ENCODE results near the gene OSBP. TPM values are rescaled to one million over a fixed set of nuclear protein-coding genes. Genes with fewer than 3 reads are reported as not detected.

Gene OSBP
- polyA plus RNA-seq, 1 donor from 2014 or later: 24.4 TPM

DNA sequence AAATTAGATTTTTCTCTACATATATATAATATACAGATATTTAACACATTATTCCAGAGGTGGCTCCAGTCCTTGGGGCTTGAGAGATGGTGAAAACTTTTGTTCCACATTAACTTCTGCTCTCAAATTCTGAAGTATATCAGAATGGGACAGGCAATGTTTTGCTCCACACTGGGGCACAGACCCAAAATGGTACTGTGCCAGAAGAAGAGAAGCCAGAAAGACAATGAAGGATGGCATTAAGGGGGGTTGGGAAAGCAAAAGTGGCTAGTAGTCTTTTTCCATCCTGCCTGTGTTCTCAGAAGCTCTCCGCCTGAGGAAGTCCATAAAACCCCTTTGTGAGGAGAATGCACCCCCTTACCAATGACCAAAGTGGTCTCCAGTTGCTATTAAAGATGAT is 40.1 kb downstream of the OSBP start:
- H3K27me3 ChIP-seq (ENCODE audit: insufficient read depth, low read depth, low read length): no peaks in the 10 kb centered on the region
- H3F3A ChIP-seq (ENCODE audit: insufficient read depth, low read length, poor library complexity, severe bottlenecking): no peaks in the 10 kb centered on the region
- H3K9me2 ChIP-seq (ENCODE audit: insufficient read depth, low read length): no peaks in the 10 kb centered on the region
- no peaks in the 10 kb centered on the region for H4K20me1 ChIP-seq (ENCODE audit: insufficient read depth)
- H3K36me3 ChIP-seq (ENCODE audit: insufficient read depth, low read length): peaks cover 8% of the 10 kb centered on the region
- TF ChIP-seq TAF1 (IDR thresholded peaks at IDR 0.05; ENCODE audit: low read depth) (no peak), MXI1 (conservative IDR thresholded peaks at IDR 0.05; ENCODE audit: poor library complexity, severe bottlenecking) (no peak), POLR2AphosphoS5 (IDR thresholded peaks at IDR 0.05) (no peak), SMC3 (conservative IDR thresholded peaks at IDR 0.05; ENCODE audit: poor library complexity) (no peak), EZH2 (IDR thresholded peaks at IDR 0.05; ENCODE audit: borderline replicate concordance, insufficient read depth, low read length, poor library complexity, severe bottlenecking) (no peak), RAD21 (conservative IDR thresholded peaks at IDR 0.05) (no peak), EP300 (conservative IDR thresholded peaks at IDR 0.05; ENCODE audit: poor library complexity, severe bottlenecking) (no peak)
- TF ChIP-seq, protein P1, sequence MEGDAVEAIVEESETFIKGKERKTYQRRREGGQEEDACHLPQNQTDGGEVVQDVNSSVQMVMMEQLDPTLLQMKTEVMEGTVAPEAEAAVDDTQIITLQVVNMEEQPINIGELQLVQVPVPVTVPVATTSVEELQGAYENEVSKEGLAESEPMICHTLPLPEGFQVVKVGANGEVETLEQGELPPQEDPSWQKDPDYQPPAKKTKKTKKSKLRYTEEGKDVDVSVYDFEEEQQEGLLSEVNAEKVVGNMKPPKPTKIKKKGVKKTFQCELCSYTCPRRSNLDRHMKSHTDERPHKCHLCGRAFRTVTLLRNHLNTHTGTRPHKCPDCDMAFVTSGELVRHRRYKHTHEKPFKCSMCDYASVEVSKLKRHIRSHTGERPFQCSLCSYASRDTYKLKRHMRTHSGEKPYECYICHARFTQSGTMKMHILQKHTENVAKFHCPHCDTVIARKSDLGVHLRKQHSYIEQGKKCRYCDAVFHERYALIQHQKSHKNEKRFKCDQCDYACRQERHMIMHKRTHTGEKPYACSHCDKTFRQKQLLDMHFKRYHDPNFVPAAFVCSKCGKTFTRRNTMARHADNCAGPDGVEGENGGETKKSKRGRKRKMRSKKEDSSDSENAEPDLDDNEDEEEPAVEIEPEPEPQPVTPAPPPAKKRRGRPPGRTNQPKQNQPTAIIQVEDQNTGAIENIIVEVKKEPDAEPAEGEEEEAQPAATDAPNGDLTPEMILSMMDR (IDR thresholded peaks at IDR 0.05; ENCODE audit: poor library complexity, severe bottlenecking): no peak
- TF ChIP-seq, protein P2, sequence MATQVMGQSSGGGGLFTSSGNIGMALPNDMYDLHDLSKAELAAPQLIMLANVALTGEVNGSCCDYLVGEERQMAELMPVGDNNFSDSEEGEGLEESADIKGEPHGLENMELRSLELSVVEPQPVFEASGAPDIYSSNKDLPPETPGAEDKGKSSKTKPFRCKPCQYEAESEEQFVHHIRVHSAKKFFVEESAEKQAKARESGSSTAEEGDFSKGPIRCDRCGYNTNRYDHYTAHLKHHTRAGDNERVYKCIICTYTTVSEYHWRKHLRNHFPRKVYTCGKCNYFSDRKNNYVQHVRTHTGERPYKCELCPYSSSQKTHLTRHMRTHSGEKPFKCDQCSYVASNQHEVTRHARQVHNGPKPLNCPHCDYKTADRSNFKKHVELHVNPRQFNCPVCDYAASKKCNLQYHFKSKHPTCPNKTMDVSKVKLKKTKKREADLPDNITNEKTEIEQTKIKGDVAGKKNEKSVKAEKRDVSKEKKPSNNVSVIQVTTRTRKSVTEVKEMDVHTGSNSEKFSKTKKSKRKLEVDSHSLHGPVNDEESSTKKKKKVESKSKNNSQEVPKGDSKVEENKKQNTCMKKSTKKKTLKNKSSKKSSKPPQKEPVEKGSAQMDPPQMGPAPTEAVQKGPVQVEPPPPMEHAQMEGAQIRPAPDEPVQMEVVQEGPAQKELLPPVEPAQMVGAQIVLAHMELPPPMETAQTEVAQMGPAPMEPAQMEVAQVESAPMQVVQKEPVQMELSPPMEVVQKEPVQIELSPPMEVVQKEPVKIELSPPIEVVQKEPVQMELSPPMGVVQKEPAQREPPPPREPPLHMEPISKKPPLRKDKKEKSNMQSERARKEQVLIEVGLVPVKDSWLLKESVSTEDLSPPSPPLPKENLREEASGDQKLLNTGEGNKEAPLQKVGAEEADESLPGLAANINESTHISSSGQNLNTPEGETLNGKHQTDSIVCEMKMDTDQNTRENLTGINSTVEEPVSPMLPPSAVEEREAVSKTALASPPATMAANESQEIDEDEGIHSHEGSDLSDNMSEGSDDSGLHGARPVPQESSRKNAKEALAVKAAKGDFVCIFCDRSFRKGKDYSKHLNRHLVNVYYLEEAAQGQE (IDR thresholded peaks at IDR 0.05; ENCODE audit: borderline replicate concordance): no peak
- H3K4me3 ChIP-seq (ENCODE audit: low read length): no peak overlapping the region
- no peak overlapping the region for H3K4me2 ChIP-seq (ENCODE audit: low read length)
- H3K79me2 ChIP-seq (replicated peaks; ENCODE audit: insufficient read depth, low read length): no peaks in the 10 kb centered on the region
- H3K9me3 ChIP-seq (ENCODE audit: low read length): no peaks in the 10 kb centered on the region
- H3K9ac ChIP-seq (ENCODE audit: low read length): no peak overlapping the region
- no peak overlapping the region for H2AFZ ChIP-seq (ENCODE audit: low read depth, low read length)
- no peak overlapping the region for H3K27ac ChIP-seq (ENCODE audit: low read length)

DNA sequence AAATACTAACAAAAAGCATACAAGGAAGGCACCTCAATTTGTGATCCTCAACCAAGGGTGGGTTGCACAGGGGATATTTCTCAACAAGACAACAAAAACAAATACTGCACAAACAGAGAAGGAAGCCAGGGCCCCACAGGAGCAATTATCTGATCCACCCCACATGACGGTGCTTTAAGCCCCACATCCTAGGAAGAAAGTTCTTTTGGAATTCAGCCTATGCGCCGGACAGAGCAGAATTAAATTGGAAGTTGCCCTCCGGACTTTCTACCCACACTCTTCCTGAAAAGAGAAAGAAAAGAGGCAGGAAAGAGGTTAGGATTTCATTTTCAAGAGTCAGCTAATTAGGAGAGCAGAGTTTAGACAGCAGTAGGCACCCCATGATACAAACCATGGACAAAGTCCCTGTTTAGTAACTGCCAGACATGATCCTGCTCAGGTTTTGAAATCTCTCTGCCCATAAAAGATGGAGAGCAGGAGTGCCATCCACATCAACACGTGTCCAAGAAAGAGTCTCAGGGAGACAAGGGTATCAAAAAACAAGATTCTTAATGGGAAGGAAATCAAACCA is 40.6 kb downstream of the OSBP start:
- peaks cover 8% of the 10 kb centered on the region for H3K36me3 ChIP-seq (ENCODE audit: insufficient read depth, low read length)
- H3K79me2 ChIP-seq (replicated peaks; ENCODE audit: insufficient read depth, low read length): no peaks in the 10 kb centered on the region
- H4K20me1 ChIP-seq (ENCODE audit: insufficient read depth): no peaks in the 10 kb centered on the region
- no peak for TF ChIP-seq SMC3 (conservative IDR thresholded peaks at IDR 0.05; ENCODE audit: poor library complexity)
- TF ChIP-seq POLR2AphosphoS5 (IDR thresholded peaks at IDR 0.05): no peak
- TF ChIP-seq, protein P1 (IDR thresholded peaks at IDR 0.05; ENCODE audit: poor library complexity, severe bottlenecking): no peak
- no peak for TF ChIP-seq EZH2 (IDR thresholded peaks at IDR 0.05; ENCODE audit: borderline replicate concordance, insufficient read depth, low read length, poor library complexity, severe bottlenecking)
- no peak for TF ChIP-seq TAF1 (IDR thresholded peaks at IDR 0.05; ENCODE audit: low read depth)
- no peaks in the 10 kb centered on the region for H3F3A ChIP-seq (ENCODE audit: insufficient read depth, low read length, poor library complexity, severe bottlenecking)
- H3K27ac ChIP-seq (ENCODE audit: low read length): no peak overlapping the region
- no peak overlapping the region for H3K4me3 ChIP-seq (ENCODE audit: low read length)
- H3K9me3 ChIP-seq (ENCODE audit: low read length): no peaks in the 10 kb centered on the region
- H3K9me2 ChIP-seq (ENCODE audit: insufficient read depth, low read length): no peaks in the 10 kb centered on the region
- H2AFZ ChIP-seq (ENCODE audit: low read depth, low read length): no peak overlapping the region
- no peak overlapping the region for H3K9ac ChIP-seq (ENCODE audit: low read length)
- H3K27me3 ChIP-seq (ENCODE audit: insufficient read depth, low read depth, low read length): no peaks in the 10 kb centered on the region
- H3K4me2 ChIP-seq (ENCODE audit: low read length): no peak overlapping the region
